Medulla oblongata (tissue), 1 donor: ENCODE measurements around the gene CDC42BPB.
A peak's percentile ranks its signal among the peaks of the same experiment; 100 is the strongest.

Experiments used
- DNase-seq: peaks from one replicate; pipeline ENCODE4 v3.0.0-alpha.2; 2015; ENCODE audit errors: extremely low spot score

The CDC42BPB gene

GRCh38 chr14:103019826-103020225 lies 37.5 kb downstream of the CDC42BPB start:
- DNase-seq: peak; percentile 70

DNA sequence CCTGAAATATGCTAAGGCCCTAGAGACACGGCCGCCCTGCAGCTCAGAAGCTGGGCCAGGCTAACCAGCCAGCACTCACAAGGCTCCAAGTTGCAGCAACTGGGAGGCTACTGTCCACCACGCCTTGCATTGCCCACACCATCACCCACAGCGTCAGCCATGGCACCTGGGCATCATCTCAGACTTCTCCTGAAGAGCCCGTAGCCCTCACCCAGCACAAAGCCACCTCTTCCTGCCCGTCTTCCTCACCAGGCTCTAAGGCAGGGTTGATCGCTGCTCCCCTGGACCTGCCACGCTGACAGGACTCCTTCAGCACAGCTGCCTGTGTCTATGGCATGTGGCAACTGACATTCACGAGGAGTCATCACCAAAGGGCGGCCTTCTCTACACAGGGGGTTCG lies 38.1 kb downstream of the CDC42BPB start:
- no peak for DNase-seq

- DNase-seq: no peak
Observed at GRCh38 chr14:103016594-103016993, 40.8 kb downstream of the CDC42BPB start.

DNA sequence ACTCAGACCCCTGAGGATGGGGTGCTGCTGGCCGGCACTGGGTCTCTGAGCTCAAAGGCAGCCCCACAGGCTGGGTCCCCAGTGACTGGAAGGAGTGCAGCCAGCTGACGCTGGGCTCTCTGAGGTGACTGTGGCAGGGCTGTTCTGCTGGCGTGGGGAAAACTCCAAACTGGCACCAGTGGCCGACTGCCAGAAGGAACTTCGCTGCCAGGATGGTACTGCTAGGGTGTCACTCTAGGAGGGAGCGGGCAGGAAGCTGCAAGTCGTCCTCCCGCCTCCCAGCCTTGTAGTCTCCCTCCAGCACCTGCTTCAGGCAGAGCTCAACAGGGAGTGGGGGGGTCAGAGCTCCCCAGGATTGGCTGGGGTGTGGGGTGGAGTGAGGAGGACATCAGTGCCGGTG lies 41.3 kb downstream of the CDC42BPB start:
- DNase-seq: no peak

- DNase-seq: no peak
Observed at GRCh38 chr14:103015426-103015825, 41.9 kb downstream of the CDC42BPB start.

- DNase-seq: peak; percentile 44
Observed at GRCh38 chr14:103014466-103015228, 42.7 kb downstream of the CDC42BPB start.

GRCh38 chr14:103013028-103013427 lies 44.3 kb downstream of the CDC42BPB start:
- no peak for DNase-seq

DNA sequence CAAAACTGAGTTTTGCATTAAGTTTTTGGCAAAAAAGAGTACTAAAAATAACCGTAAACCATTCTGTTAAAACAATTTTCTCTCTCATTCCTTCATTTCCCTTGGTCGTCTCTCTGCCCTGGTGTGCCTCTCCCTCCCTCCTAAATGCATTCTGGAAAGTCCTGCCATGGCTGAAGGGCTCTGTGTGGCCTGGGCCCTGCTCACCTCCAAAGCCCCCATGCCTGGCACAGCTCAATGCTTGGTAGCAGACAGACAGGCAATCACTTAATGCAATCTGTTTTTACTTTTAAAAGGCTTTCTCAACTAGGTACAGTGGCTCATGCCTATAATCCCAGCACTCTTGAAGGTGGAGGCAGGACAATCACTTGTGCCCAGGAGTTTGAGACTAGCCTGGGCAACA lies 47.8 kb downstream of the CDC42BPB start:
- DNase-seq: no peak

- no peak for DNase-seq
Observed at GRCh38 chr14:103008768-103009357, 48.5 kb downstream of the CDC42BPB start.

GRCh38 chr14:103008126-103008525 lies 49.2 kb downstream of the CDC42BPB start:
- no peak for DNase-seq

DNA sequence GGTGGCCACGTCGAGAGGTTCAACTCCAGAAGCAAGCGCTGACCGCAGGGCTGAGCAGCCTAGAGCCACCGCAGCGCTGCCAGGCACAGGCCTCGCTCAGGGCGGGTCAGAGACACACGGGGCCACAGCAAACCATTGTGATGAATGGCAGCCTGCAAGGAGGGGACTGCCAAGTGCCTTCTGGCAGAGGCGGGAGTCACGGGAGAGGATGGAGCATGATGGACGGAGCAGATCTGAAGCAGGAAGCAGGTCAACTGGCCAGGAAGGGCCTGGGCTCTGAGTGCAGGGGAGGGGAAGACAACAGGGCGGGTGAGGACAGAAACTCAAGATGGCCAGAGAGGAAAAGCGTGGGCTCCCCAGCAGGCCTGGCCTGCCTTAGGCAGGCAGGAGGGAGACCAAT lies 49.8 kb downstream of the CDC42BPB start:
- DNase-seq: peak; percentile 91

- DNase-seq: no peak
Observed at GRCh38 chr14:103006991-103007520, 50.3 kb downstream of the CDC42BPB start.

GRCh38 chr14:103006106-103006505 lies 51.2 kb downstream of the CDC42BPB start:
- DNase-seq: no peak

- no peak for DNase-seq
Observed at GRCh38 chr14:103003850-103004249, 53.5 kb downstream of the CDC42BPB start.

DNA sequence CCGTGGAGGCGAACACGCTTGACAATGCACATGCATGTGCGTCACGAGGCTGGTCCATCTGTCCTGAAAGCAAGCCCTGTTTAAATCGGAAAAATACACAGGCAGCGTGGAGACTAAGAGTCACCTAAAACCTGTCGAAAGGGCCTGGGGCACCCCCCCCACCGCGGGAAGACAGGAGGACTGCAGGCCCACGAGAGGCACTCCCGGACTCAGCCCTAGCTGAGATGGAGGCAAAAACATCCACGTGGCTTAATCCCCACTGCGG lies 54.1 kb downstream of the CDC42BPB start:
- DNase-seq: no peak

GRCh38 chr14:103002578-103003350 lies 54.6 kb downstream of the CDC42BPB start:
- no peak for DNase-seq

DNA sequence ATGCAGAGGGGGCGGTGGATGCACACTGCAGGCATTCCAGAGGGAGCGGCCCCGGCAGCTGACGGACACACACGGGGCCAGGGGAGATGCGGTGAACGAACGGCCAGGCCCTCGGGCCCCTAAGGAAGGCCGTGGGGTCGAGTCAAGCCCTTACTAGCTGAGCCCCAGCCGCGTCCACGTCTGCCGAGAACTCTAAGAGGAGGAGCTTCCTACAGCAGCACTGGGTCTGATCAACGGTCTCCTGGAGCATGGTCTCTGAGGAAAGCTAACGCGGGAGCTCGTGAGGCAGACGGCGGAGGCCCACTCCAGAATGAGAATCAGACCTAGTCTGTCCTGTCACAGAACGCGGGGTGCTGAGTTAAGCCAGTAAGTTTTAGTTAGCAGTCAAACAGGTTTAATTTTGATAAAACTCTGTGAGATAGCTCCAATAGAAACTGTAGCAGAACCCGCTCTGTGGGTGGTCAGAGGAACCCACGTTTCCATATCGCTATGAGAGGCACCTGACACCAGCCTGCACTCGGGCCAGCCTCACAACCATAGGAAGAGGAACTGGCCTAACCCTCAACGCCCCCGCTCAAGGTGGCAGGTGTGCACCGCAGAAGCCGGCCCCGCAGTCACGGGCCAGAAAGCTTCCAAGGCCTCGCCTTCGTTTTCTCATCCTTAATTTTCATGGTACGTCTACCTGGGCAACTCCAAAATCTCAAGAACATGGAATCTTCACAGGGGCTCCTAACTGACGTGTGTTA lies 55.5 kb downstream of the CDC42BPB start:
- no peak for DNase-seq

GRCh38 chr14:103001226-103001625 lies 56.1 kb downstream of the CDC42BPB start:
- peak; percentile 58 for DNase-seq

DNA sequence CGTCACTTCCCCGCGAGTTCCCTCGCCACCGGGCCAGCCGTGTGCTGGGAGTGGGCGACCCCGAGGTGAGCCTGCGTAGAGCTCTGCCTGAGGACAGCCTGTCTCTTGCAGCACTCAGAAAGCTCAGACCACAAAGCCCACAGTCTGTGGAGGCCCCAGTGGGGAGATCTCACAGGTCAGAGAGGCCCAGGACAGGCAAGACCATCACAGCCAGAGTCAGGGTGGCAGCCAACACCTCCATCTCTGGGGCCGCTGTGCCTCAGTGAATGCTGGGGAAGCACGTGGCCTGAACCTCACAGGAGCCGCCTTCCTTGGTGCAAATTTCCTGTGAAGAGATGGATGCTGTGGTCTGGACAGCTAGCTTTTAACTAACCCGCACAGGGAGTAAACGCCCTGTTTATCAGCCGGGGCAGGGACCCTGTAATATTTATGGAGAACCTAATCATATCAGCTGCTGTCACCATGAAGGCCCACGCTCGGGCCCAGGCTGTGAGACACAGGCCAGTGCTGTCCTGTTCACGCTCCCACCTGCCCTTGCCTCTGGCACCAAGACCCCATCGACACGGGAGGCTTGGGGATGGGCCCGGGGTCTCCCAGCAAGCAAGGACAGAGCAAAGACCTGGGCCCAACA lies 56.9 kb downstream of the CDC42BPB start:
- DNase-seq: no peak

DNA sequence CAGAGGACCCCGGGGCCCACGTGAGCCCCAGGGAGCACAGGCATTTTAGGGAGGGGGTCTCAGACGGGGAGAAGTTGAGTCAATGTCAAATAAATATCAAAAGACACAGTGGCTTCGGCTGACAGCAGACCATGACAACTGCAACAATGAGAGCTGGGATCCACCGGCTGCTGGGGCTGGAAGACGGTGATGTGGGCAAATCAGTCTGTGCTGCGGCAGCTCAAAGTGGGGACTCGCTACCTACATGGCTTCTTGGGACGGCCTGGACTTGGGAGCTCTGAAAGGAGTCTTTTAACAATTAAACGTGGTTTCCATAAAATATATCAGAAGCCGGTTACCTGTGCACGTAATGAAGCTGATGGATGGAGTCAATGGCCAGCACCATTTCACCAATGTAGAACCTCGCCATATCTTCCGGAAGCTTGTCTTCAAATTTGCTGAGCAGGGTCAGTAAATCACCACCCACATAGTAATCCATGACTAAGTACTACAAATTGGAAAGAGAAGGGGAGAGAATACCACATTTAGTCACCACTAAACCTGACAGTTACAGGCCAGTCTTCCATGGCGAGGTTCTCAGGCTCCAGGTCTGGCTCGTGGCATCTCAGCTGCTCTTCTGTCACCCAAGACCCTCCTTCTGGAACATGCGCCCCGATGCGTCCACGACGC lies 58.0 kb downstream of the CDC42BPB start:
- DNase-seq: no peak

DNA sequence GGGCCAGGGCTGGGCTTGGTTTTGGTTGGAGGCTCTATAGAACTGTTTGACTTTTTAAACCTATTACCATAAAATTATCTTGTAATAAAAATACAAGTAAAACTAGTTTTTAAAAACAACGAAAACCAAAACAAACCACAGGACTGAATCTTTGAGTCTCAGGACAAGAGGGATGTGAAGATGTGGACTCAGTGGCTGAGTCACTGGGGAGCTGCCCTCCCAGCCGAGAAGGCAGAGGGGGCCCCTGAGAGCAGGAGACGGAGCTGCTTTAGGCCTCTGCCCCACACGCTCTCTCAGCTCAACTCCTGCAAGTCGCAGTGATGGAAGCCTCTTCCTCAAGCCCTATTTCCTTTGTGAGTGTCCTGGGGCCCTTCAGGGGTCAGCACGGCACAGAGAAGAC lies 59.0 kb downstream of the CDC42BPB start:
- no peak for DNase-seq
